Vagina (tissue), 2 donors: ENCODE results near the gene PACS2.

ENCODE experiments used
- CTCF ChIP-seq, 3 experiments: fragments of 450-650 bp in 2 of 3; fragments of 200-600 bp in 1 of 3; sonication (generic) in 1 of 3; IDR thresholded peaks; one replicate each; pipeline ENCODE4 v1.5.1; 2017 to 2019; ENCODE audit warnings: antibody characterized with exemption in 3 of 3, mild to moderate bottlenecking in 2 of 3, moderate library complexity in 2 of 3
- POLR2A ChIP-seq, 2 donors: fragments of 450-650 bp; IDR thresholded peaks; one replicate each; pipeline ENCODE4 v1.6.1; 2017; ENCODE audit warnings: antibody characterized with exemption in 2 of 2, mild to moderate bottlenecking in 2 of 2, moderate library complexity in 2 of 2
- POLR2AphosphoS5 ChIP-seq, 2 donors: sonication (generic); formaldehyde crosslinking; IDR thresholded peaks; one replicate each; pipeline ENCODE4 v1.9.0; 2017; ENCODE audit warnings: antibody characterized with exemption in 2 of 2, mild to moderate bottlenecking in 2 of 2, low read depth in 1 of 2; ENCODE audit not compliant: insufficient read depth in 1 of 2

GRCh38 chr14:105313381-105314286 is 914 bp upstream of the PACS2 start:
- TF ChIP-seq CTCF (IDR thresholded peaks at IDR 0.05) (no peak), POLR2AphosphoS5 (IDR thresholded peaks at IDR 0.05; ENCODE audit: insufficient read depth in 1 of 2, low read depth in 1 of 2) (peak in 1 of 2 donors; percentile 25), POLR2A (IDR thresholded peaks at IDR 0.05) (no peak)
